ENCODE measurements around the gene DNM2.

Gene DNM2

GRCh38 chr19:10725415-10725814 lies 7.5 kb downstream of the DNM2 start:
- TF ChIP-seq, protein P1, sequence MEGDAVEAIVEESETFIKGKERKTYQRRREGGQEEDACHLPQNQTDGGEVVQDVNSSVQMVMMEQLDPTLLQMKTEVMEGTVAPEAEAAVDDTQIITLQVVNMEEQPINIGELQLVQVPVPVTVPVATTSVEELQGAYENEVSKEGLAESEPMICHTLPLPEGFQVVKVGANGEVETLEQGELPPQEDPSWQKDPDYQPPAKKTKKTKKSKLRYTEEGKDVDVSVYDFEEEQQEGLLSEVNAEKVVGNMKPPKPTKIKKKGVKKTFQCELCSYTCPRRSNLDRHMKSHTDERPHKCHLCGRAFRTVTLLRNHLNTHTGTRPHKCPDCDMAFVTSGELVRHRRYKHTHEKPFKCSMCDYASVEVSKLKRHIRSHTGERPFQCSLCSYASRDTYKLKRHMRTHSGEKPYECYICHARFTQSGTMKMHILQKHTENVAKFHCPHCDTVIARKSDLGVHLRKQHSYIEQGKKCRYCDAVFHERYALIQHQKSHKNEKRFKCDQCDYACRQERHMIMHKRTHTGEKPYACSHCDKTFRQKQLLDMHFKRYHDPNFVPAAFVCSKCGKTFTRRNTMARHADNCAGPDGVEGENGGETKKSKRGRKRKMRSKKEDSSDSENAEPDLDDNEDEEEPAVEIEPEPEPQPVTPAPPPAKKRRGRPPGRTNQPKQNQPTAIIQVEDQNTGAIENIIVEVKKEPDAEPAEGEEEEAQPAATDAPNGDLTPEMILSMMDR (conservative IDR thresholded peaks at IDR 0.05; ENCODE audit: low read depth, low read length), result no peak

GRCh38 chr19:10726268-10726667 lies 8.4 kb downstream of the DNM2 start:
- H3K4me3 ChIP-seq (ENCODE audit: low read depth, low read length), result no peak overlapping the region
- TF ChIP-seq, protein P1 (conservative IDR thresholded peaks at IDR 0.05; ENCODE audit: low read depth, low read length), result no peak
- DNase-seq (ENCODE audit: low read depth), result no peak

More at GRCh38 chr19:10725415-10725814, 7.5 kb downstream of the DNM2 start:
- DNase-seq (ENCODE audit: low read depth), result no peak
- no peak overlapping the region for H3K4me3 ChIP-seq (ENCODE audit: low read depth, low read length)

DNA sequence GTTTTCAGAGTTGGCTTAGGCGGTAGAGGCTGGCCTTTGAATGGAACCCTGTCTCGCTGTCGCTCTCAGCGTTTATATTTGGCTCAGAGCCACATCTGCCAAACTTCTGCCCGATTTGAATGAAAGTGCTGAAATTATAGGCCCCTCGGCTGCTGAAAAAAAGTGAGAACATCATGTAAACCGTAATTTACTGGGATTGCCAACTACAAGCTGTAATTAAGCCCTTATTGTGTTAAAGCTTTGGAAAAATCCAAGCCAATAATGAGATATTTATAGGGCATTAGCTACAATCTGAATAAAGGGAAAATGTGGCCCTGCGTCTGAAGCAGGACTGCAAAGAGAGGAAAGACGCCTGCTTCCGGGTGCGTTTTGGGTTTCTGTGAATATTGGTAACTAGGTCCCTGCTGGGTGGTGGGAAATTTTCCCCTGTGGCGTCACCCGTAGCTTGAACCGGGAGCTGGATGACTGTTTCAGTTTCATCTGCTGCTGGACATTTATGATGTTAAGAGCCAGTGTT lies 9.9 kb downstream of the DNM2 start:
- no peak for DNase-seq (ENCODE audit: low read depth)
- no peak overlapping the region for H3K4me3 ChIP-seq (ENCODE audit: low read depth, low read length)
- TF ChIP-seq, protein P1 (conservative IDR thresholded peaks at IDR 0.05; ENCODE audit: low read depth, low read length), result no peak

GRCh38 chr19:10729411-10729810 lies 11.5 kb downstream of the DNM2 start:
- DNase-seq (ENCODE audit: low read depth), result no peak
- TF ChIP-seq, protein P1 (conservative IDR thresholded peaks at IDR 0.05; ENCODE audit: low read depth, low read length), result no peak
- H3K4me3 ChIP-seq (ENCODE audit: low read depth, low read length), result no peak overlapping the region

- TF ChIP-seq, protein P1 (conservative IDR thresholded peaks at IDR 0.05; ENCODE audit: low read depth, low read length), result no peak
- H3K4me3 ChIP-seq (ENCODE audit: low read depth, low read length), result no peak overlapping the region
- no peak for DNase-seq (ENCODE audit: low read depth)
Observed at GRCh38 chr19:10730932-10731331, 13.1 kb downstream of the DNM2 start.

DNA sequence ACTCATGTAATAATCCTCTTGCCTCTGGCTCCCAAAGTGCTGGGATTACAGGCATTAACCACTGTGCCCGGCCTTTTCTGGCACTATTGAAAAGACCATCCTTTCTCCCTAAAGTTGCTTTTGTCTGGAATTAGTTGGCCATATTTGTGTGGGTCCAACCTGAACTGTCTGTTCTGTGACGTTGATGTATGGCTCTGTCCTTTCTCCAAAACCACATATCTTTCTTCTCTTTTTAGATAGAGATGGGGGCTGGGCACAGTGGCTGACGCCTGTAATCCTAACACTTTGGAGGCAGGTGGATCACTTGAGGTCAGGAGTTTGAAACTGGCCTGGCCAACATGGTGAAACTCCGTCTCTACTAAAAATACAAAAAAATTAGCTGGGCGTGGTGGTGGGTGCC lies 17.9 kb downstream of the DNM2 start:
- H3K4me3 ChIP-seq (ENCODE audit: low read depth, low read length), result no peak overlapping the region
- no peak for DNase-seq (ENCODE audit: low read depth)
- TF ChIP-seq, protein P1 (conservative IDR thresholded peaks at IDR 0.05; ENCODE audit: low read depth, low read length), result no peak

GRCh38 chr19:10736189-10736588 lies 18.3 kb downstream of the DNM2 start:
- TF ChIP-seq, protein P1 (conservative IDR thresholded peaks at IDR 0.05; ENCODE audit: low read depth, low read length), result no peak
- no peak overlapping the region for H3K4me3 ChIP-seq (ENCODE audit: low read depth, low read length)
- DNase-seq (ENCODE audit: low read depth), result no peak
